NCI-H1092 (cell line): ENCODE measurements around the gene SEMA4C.
"Not testable (repeated sequence)": the region's sequence is repeated elsewhere in the genome, so short reads cannot be mapped to it uniquely, and the experiment has no call there.

Source experiments
- DNase-seq: peaks from one replicate; lab custom pipeline; 2025; lab: John Stamatoyannopoulos, UW

Gene SEMA4C

GRCh38 chr2:96897491-96898134 lies 27.7 kb upstream of the SEMA4C start:
- no peak for DNase-seq

- DNase-seq: no peak
Measured at GRCh38 chr2:96895746-96896651, 26.1 kb upstream of the SEMA4C start.

- DNase-seq: no peak
Measured at GRCh38 chr2:96895032-96895745, 25.3 kb upstream of the SEMA4C start.

- no peak for DNase-seq
Measured at GRCh38 chr2:96894151-96894531, 24.3 kb upstream of the SEMA4C start.

GRCh38 chr2:96893289-96894150 lies 23.6 kb upstream of the SEMA4C start:
- no peak for DNase-seq

GRCh38 chr2:96891591-96892333 lies 21.9 kb upstream of the SEMA4C start:
- DNase-seq: no peak

- DNase-seq: no peak
Measured at GRCh38 chr2:96890726-96891385, 21.0 kb upstream of the SEMA4C start.

GRCh38 chr2:96890252-96890651 lies 20.4 kb upstream of the SEMA4C start:
- no peak for DNase-seq

- not testable (repeated sequence) for DNase-seq
Measured at GRCh38 chr2:96889502-96889901, 19.6 kb upstream of the SEMA4C start.

GRCh38 chr2:96888072-96889011 lies 18.5 kb upstream of the SEMA4C start:
- no peak for DNase-seq

GRCh38 chr2:96887493-96888012 lies 17.7 kb upstream of the SEMA4C start:
- no peak for DNase-seq

GRCh38 chr2:96885432-96886347 lies 15.8 kb upstream of the SEMA4C start:
- no peak for DNase-seq

GRCh38 chr2:96884299-96885094 lies 14.6 kb upstream of the SEMA4C start:
- DNase-seq: no peak

- no peak for DNase-seq
Measured at GRCh38 chr2:96883306-96883705, 13.4 kb upstream of the SEMA4C start.

GRCh38 chr2:96882906-96883305 lies 13.0 kb upstream of the SEMA4C start:
- DNase-seq: no peak

GRCh38 chr2:96882230-96882629 lies 12.3 kb upstream of the SEMA4C start:
- DNase-seq: no peak
